Aorta (tissue), 5 donors: ENCODE data around the gene HPSE2. TPM values are rescaled to one million over a fixed set of nuclear protein-coding genes. Genes with fewer than 3 reads are reported as not detected.

Source experiments
- ATAC-seq: fragments of 200-7000 bp; cut with Tn5 transposase; one replicate; pipeline ENCODE4 v1.9.1; 2022; ENCODE audit warnings: moderate library complexity; ENCODE audit not compliant: low FRiP score
- DNase-seq, 2 donors: peaks; one replicate each; pipeline ENCODE4 v3.0.0-alpha.2; 2020
- H3K27ac ChIP-seq, 2 donors: one replicate each; pipeline ENCODE4 v1.5.1; 2013; ENCODE audit warnings: low read length in 2 of 2, mild to moderate bottlenecking in 2 of 2, moderate library complexity in 2 of 2, control low read depth in 1 of 2, inconsistent platforms in 1 of 2, low read depth in 1 of 2
- H3K27me3 ChIP-seq, 2 donors: one replicate each; pipeline ENCODE4 v1.6.1; 2013; ENCODE audit warnings: control low read depth in 1 of 2, low read length in 1 of 2, mild to moderate bottlenecking in 1 of 2, moderate library complexity in 1 of 2; ENCODE audit not compliant: insufficient read depth in 2 of 2, control insufficient read depth in 1 of 2
- H3K36me3 ChIP-seq, 2 donors: one replicate each; pipeline ENCODE4 v1.6.1; 2013; ENCODE audit warnings: control low read depth in 1 of 2, low read length in 1 of 2, mild to moderate bottlenecking in 1 of 2; ENCODE audit not compliant: insufficient read depth in 2 of 2, control insufficient read depth in 1 of 2
- H3K4me1 ChIP-seq, 2 donors: one replicate each; pipeline ENCODE4 v1.6.1; 2013; ENCODE audit warnings: low read length in 2 of 2, control low read depth in 1 of 2, mild to moderate bottlenecking in 1 of 2, moderate library complexity in 1 of 2; ENCODE audit not compliant: insufficient read depth in 2 of 2, control insufficient read depth in 1 of 2
- H3K4me3 ChIP-seq, 2 donors: one replicate each; pipeline ENCODE4 v1.5.1; 2013; ENCODE audit warnings: low read length in 2 of 2, control low read depth in 1 of 2, mild to moderate bottlenecking in 1 of 2
- H3K9me3 ChIP-seq: one replicate; pipeline ENCODE4 v1.6.1; 2013; ENCODE audit warnings: mild to moderate bottlenecking, low read length; ENCODE audit not compliant: control insufficient read depth
- WGBS, 2 donors: extraction: QIAGEN DNeasy Blood & Tissue Kit; methylation state at CpG; one replicate each; pipeline ENCODE4 v1.1.7; 2013; 5-methylcytosine and 5-hydroxymethylcytosine counted together
- intact Hi-C, 2 donors: fragments of 100-400 bp; cut with DNase I; formaldehyde crosslinking; loops; one replicate each; pipeline versions ENCODE4 v1.14.2 to v1.15.0; 2022
- polyA plus RNA-seq, 2 donors: library from polyadenylated mRNA; stranded (reverse); fragments of 200-250 nt; gene quantifications; one replicate each; pipeline ENCODE4 v1.2.3, GENCODE V29; 2013
- total RNA-seq, 2 donors: library from RNA; stranded (reverse); fragmentation: NEBNext Ultra II Directional; extraction: Animal tissue kit (Norgen Biotek cat#: 25700); gene quantifications; one replicate each; pipeline ENCODE4 v1.2.1, GENCODE V29; 2021
- donor health status: healthy with polysubstance abuse.
- donor health status: Bipolar disorder and iron deficiency.
- donor health status: DM: no; HTN: no; CAD: no.
- donor health status: DM: no; HTN: no; CAD: no.
- donor health status: DM: yes; HTN: yes; CAD: no.

The HPSE2 gene
- total and polyA plus RNA-seq, 4 donors, result 1.2 to 22.0 (median 4.8) TPM

DNA sequence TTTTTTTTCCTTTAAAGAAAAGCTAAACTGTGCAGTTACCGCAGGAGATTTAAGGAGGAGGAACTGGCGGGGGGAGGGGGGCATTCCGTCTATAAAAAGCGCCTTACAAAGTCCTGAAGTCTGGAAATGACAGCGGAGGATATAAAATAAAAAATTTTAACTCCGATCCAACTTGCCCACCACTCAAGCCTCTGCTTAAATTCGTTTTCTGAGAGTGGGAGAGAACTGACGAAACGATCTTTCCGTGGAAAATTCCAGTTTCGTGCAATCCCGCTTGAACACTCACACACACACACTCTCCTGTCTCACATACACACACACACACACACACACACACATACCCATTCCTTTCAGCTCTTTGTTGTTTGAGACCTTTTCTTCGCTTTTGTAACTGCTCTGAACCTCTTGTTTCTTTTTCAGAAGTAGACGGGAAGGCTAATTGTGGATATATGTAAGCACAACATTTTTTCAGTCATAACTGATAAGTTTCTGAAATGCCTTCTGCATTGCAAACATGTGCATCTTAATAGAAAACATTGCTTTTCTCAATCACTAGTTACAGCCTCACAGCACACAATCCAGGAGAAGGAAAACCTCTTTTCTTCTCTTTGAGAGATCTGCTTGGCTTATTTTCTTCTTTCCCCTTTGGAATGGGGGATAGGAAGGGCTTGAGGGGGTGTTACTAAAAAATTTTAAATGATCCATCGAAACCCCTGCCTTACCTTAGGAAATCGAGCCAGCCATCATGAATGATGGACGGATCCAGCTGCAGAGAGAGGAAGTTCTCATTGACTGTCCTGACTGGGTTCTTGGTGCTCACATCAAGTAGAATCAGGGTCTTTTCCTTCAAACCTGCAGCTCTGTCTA lies 628 bp downstream of the HPSE2 start:
- H3K4me3 ChIP-seq, result peak overlapping the region; percentile 28 to 77
- no peaks in the 10 kb centered on the region for H3K36me3 ChIP-seq
- no peak for ATAC-seq
- WGBS, 2 donors, result 2% methylated on average over 17 of the region's 17 CpGs
- DNase-seq, result no peak
- intact Hi-C loops, result no loop called here
- H3K4me1 ChIP-seq, result no peaks in the 10 kb centered on the region
- H3K9me3 ChIP-seq, result no peaks in the 10 kb centered on the region
- H3K27me3 ChIP-seq, result no peaks in the 10 kb centered on the region
- peak overlapping the region in 1 of 2 donors; percentile 76 for H3K27ac ChIP-seq

DNA sequence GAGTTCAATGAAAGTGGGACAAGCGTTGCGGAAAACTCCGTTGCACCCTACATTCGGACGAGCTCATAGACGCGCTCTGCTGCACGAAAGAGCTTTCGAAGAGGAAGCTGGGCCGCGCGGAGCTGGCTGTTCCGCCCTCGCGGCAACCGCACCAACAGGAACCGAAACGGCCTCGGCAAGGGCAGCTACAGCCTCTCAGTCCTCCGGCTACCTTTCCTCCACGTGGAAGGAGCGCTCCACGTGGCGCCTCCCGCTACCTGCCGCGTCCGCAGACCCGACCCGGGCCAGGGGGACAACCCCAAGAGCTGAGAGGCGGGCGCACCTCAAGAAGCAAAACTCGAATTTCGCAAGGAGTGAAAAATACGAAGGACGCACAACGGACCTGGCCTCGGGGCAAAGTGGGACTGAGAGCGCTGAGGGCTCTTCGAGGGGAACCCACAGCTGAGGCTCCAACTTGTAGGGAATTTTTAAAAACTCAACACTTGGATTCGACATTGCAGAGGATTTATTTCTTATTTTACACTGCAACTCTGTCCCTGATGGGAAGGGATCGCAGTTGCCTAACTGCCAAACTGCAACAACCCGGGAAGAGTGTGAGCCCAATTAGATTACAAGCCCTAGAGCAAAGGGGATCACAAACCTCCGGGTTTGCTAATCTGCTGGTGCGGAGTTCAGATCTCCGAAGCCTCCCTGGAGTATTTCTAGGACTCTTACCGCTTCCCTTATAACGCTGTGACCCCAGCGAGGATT lies 1.4 kb downstream of the HPSE2 start:
- Histone ChIP-seq H3K4me3 (peak overlapping the region; percentile 27 to 77), H3K27me3 (no peaks in the 10 kb centered on the region), H3K9me3 (no peaks in the 10 kb centered on the region), H3K36me3 (no peaks in the 10 kb centered on the region), H3K4me1 (no peaks in the 10 kb centered on the region), H3K27ac (peak overlapping the region in 1 of 2 donors; percentile 53)
- ATAC-seq (peak; percentile 70), DNase-seq (peak; percentile 83 to 86)
- intact Hi-C loops, result no loop called here
- WGBS, 2 donors, result 1% methylated on average over 49 of the region's 49 CpGs

DNA sequence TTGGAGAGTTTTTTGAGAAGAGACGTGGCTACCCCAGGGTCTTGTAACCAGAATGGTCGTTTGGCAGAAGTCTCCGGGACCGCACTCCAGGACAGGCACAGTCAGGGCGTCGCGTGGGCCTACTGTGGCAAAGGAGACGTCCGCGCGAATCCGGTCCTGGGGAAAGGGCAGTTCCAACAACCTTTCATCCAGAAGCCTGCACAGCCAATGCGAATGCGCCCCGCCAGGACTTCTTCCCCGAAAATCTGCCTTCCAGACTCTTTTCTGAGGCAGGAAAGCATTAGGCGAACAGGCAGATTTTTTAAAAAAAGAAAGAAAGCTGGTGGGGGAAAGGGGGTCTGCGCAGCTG lies 2.0 kb downstream of the HPSE2 start:
- no peaks in the 10 kb centered on the region for H3K9me3 ChIP-seq
- intact Hi-C loops, result no loop called here
- no peaks in the 10 kb centered on the region for H3K27me3 ChIP-seq
- peak overlapping the region; percentile 27 to 77 for H3K4me3 ChIP-seq
- DNase-seq (peak in 1 of 2 donors; percentile 77), ATAC-seq (no peak)
- H3K4me1 ChIP-seq, result no peaks in the 10 kb centered on the region
- H3K27ac ChIP-seq, result peak overlapping the region in 1 of 2 donors; percentile 53
- no peaks in the 10 kb centered on the region for H3K36me3 ChIP-seq
- WGBS, 2 donors, result 5 to 12% methylated on average over 18 of the region's 18 CpGs

DNA sequence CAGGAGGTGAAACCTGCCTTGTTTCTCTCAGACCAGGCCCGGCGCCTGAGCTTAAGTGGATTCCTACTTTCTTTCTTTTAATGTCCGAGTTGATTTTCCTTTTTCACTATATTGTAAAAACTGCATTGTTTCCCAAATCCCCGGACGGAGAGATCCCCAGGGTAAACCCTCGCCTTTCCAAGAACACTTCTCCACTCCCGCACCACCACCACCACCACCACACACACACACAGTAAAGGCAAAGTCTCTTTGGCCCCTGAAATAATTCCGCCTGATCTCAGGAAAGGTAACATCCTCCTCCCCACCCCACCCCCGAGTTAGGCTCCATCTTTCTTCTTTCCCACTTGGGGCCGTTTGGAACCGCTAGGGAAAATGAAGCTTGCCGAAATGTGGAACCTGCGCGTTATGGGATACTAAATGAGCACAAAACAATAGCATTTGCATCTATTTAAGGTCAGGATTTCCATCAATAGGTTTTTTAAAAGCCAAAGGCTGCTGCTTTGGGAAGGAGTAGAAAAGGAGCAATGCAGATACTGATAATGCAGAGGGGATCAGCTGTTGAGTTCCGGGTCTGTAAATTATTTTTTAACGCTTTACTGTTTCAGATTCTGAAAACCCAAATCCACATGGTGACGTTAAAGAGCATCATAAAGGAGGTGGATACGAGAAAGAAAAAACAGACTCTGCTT lies 2.5 kb downstream of the HPSE2 start:
- intact Hi-C loops, result no loop called here
- Histone ChIP-seq H3K36me3 (no peaks in the 10 kb centered on the region), H3K4me3 (peak overlapping the region; percentile 41 to 77), H3K27ac (peak overlapping the region in 1 of 2 donors; percentile 53), H3K9me3 (no peaks in the 10 kb centered on the region), H3K4me1 (no peaks in the 10 kb centered on the region), H3K27me3 (no peaks in the 10 kb centered on the region)
- ATAC-seq (no peak), DNase-seq (no peak)
- 19 to 23% methylated on average over 18 of the region's 18 CpGs for WGBS, 2 donors

DNA sequence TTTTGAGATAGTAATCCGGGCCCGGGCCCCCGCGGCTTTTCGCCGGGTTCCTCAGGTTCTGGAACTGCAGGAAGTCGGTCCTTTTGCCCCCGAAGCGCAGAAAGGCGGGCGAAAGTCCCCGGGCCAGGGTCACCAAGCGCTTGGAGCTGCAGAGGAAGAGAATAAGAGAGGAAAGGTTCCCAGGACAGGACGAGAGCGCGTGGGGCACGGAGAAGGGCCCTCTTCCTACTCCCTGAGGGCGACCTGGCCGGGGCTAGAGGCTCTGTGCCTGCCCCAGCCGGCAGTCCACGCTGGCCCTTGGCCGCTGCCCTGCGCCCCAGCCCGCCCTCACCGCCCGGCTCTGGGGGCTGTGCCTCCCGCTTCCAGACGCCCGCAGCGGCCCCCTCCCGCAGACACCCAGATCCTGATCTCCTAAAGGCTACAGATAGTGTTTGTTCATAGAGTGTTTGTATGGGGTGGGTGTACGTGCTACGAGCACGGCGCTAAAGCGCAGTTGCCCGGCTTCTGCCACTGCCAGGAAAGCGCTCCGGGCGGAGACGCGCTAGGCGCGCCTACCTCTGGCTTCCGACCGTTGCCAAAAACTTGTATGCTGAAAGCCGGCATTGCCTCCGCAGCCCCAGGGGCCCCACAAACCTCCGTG lies 3.2 kb downstream of the HPSE2 start:
- Histone ChIP-seq H3K4me3 (peak overlapping the region; percentile 41 to 77), H3K27me3 (no peaks in the 10 kb centered on the region), H3K36me3 (no peaks in the 10 kb centered on the region), H3K9me3 (no peaks in the 10 kb centered on the region), H3K27ac (peak overlapping the region in 1 of 2 donors; percentile 75), H3K4me1 (no peaks in the 10 kb centered on the region)
- intact Hi-C loops, result no loop called here
- WGBS, 2 donors, result 0 to 1% methylated on average over 42 to 49 of the region's 49 CpGs
- ATAC-seq (peak; percentile 37), DNase-seq (peak in 1 of 2 donors; percentile 80)

DNA sequence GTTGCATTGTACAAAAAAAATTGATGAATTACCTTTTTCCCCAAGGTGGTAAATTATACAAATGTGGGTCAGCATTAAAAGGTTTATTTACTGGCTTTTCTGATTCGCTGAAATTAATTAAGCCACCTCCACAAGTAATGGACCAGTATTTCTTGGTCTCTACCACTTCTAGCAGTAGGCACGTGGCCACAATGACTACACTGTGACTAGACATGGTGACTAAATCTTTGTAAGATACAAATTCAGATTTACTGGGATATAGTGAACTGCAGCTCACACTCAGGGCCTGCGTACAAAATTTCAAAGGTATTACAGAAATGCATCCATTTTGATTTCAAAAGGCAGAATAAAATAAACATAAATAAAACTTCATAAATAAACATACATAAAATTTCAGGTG lies 10.9 kb downstream of the HPSE2 start:
- no peak for DNase-seq
- Histone ChIP-seq H3K27ac (no peak overlapping the region), H3K27me3 (no peaks in the 10 kb centered on the region), H3K4me3 (no peak overlapping the region), H3K4me1 (no peaks in the 10 kb centered on the region), H3K9me3 (no peaks in the 10 kb centered on the region), H3K36me3 (no peaks in the 10 kb centered on the region)
- intact Hi-C loops, result no loop called here
- WGBS, 2 donors, result 90% methylated on average over 3 of the region's 3 CpGs
- no peak for ATAC-seq

DNA sequence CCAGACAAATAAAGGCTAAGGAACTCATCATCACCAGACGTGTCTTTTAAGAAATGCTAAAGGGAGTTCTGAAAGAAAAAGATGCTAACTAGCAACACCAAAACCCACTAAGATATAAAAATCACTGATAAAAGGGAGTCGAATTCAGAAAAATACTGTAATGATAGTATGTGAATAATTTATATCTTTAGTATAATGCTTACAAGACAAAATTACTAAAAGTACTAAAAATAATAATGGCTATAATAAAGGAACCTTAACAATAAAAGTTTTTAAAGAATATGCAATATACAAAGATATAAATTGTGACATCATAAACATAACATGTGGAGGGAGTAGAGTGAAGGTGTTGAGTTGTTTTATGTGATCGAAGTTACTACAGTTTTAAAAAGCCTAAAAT lies 28.3 kb downstream of the HPSE2 start:
- Histone ChIP-seq H3K36me3 (no peaks in the 10 kb centered on the region), H3K4me3 (no peak overlapping the region), H3K27me3 (no peaks in the 10 kb centered on the region), H3K9me3 (no peaks in the 10 kb centered on the region), H3K4me1 (no peaks in the 10 kb centered on the region), H3K27ac (no peak overlapping the region)
- ATAC-seq, result no peak
- intact Hi-C loops, result no loop called here
- DNase-seq, result no peak
- 73 to 78% methylated on average over 3 of the region's 3 CpGs for WGBS, 2 donors

DNA sequence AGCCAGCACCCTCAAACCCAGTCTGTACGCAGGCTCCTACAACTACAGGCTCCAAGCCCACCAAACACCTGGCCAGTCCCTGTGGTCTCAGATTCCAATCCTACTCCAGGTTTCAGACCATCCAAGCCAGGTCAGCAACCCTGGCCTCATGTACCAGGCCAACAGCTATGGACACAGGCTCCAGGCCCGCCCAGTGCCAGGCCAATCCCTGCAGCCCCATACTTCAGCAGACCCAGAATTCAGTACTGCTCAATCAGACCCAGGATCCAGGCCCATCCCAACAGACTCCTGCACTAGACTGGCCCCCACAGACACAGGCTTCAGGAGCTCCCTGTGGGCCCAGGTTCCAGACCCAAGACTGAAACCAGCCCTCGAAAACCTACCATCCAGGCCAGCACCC lies 32.3 kb downstream of the HPSE2 start:
- Histone ChIP-seq H3K9me3 (no peaks in the 10 kb centered on the region), H3K27ac (no peak overlapping the region), H3K27me3 (no peaks in the 10 kb centered on the region), H3K4me3 (no peak overlapping the region), H3K4me1 (no peaks in the 10 kb centered on the region), H3K36me3 (no peaks in the 10 kb centered on the region)
- ATAC-seq (no peak), DNase-seq (no peak)
- intact Hi-C loops, result no loop called here
- WGBS, 2 donors, result 88 to 97% methylated on average over 3 of the region's 3 CpGs
